GM18498 (cell line): ENCODE results near the gene PCNT.
A peak's percentile ranks its signal among the peaks of the same experiment; 100 is the strongest.
"Not testable (repeated sequence)": the region's sequence is repeated elsewhere in the genome, so short reads cannot be mapped to it uniquely, and the experiment has no call there.

ENCODE experiments used
- ATAC-seq: cut with Tn5 transposase; IDR thresholded peaks from one replicate; pipeline ENCODE4 v1.9.1; 2021; ENCODE audit warnings: mild to moderate bottlenecking, moderate library complexity; ENCODE audit not compliant: unreplicated experiment

PCNT gene

GRCh38 chr21:46443910-46444309, 120.0 kb downstream of the PCNT start:
- ATAC-seq: no peak

GRCh38 chr21:46448108-46448507, 124.2 kb downstream of the PCNT start:
- ATAC-seq: no peak

DNA sequence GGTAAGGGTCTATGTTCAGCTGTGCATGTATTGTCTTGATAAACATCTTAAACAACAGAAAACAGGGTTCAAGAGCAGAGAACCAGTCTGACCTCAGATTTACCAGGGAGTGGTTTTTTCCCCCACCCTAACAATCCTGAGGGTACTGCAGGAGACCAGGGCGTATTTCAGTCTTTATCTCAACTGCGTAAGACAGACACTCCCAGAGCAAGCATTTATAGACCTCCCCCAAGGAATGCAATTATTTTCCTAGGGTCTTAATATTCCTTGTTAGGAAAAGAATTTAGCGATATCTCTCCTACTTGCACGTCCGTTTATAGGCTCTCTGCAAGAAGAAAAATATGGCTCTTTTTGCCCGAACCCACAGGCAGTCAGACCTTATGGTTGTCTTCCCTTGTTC, 124.9 kb downstream of the PCNT start:
- not testable (repeated sequence) for ATAC-seq

DNA sequence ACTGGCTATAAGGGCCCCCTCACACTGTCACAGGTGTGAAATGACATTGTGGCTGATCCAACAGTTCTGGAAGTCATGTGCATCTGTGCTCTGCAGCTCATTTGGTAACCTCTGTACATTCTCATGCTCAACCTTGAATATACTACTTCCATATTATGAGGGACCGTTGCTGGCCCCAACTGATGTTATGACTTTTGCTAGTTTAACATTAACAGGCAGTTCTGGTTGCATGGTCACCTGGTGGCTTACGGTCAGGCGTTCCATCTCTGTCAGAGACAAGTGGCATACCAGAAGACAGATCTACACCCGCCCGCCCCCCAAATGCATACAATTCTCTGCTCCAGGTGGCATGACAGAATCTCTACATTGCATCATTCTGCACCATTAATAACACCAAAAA, 128.8 kb downstream of the PCNT start:
- ATAC-seq: no peak

DNA sequence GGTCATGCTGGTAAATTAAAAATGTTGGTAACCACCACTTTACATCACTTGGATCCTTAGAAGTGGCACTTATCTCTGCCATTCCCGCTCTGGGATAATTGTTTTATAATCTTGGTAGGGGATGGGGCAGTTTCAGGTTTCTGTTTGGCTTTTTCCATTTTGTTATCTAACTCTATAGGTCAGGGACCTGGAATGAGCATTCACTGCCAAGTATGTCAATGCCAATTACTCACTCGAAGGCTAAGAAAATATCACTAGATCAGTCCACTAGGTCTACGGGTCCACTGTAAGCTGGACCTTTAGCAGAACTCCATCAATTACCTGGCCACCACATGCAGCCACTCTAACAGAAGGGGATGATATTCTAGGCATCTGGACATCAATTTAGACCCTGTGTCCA, 130.2 kb downstream of the PCNT start:
- ATAC-seq: no peak

DNA sequence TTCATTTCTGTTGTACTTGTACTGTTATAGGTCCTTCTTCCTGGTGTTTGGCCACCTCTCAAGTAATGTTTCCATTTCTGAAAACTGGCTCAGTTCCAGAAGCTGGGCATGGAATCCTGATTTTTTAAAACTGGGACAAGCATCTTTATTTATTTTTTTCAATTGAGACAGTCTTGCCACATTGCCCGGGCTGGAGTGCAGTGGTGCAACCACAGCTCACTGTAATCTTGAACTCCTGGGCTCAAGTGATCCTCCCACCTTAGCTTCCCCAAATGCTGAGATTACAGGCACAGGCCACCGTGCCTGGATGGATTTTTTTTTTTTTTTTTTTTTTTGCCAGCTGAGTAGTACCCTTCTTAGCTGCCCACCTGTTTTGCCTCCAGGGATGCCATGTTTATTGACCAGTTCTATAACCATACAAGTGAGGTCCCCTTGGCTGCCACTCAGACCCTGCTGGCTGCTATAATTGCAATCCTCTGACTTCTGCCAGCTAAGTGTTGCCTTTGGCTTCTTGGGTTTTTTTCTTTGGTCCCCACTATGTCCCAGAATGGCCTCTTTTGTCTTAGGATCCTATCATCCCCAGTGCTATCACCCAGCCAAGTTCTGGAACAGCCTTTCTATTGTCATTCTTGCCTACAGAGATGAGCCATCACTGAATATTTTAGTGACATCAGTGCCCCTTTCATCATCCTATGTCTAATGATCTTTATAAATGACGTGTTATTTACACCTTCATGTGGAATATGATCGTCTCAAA, 130.9 kb downstream of the PCNT start:
- ATAC-seq: no peak

DNA sequence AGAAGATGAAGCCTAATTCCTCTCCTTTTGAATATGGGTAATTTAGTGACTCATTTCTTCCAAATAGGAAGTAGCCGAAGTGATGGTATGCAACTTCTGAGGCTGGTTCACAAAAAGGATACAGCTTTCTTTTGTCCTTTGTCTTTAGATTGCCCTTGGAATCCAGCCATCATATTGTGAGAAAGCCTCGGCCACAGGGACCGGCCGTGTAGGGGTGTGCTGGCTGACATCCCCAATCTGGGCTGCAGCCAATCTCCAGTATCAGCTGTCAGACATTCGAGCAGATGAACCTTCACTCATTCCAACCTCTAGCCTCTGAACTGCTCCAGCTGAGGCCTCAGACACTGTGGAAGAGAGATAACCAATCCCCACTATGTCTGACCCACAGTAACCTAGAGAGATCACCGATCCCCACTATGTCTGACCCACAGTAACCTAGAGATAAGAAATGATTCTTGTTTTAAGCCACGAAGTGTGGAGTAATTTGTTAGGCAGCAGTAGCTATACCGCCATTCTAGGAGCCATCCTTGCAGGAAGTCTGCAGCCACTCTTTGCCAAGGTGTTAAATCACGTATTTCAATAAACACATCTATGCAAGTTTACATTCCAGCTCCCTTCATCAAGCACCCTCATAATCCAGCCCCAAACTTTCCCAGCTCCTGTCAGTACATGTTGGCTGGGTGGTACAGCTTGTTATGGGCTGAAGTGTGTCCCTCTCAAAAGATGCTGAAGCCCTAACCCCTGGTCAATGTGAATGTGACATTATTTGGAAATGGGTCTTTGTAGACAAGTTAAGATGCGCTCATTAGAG, 131.8 kb downstream of the PCNT start:
- no peak for ATAC-seq

GRCh38 chr21:46456750-46457149, 132.8 kb downstream of the PCNT start:
- no peak for ATAC-seq

DNA sequence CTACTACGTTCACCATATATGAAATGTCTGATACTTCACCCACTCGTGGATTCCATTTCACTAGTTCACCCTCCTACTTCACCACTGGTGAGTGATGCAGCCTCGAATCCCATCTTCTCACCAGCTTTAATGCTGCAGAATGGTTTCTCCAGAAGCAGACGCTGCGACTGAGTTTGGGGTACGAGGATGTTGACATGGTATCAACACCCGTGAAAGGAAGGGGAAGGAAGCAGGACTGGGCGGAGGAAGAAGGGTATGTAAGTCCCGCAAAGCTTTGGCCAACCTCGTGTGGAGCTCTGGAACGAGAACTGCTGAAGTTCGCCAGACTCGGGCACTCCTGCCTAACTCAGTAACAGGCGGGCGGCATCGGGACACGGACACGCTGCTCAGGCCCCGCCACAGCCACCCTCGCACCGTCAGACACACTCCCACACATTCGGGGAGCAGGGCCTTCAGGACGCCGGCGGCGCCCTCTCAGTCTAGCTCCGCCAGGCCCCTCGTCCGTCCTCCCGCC, 133.9 kb downstream of the PCNT start:
- ATAC-seq: peak; percentile 27

DNA sequence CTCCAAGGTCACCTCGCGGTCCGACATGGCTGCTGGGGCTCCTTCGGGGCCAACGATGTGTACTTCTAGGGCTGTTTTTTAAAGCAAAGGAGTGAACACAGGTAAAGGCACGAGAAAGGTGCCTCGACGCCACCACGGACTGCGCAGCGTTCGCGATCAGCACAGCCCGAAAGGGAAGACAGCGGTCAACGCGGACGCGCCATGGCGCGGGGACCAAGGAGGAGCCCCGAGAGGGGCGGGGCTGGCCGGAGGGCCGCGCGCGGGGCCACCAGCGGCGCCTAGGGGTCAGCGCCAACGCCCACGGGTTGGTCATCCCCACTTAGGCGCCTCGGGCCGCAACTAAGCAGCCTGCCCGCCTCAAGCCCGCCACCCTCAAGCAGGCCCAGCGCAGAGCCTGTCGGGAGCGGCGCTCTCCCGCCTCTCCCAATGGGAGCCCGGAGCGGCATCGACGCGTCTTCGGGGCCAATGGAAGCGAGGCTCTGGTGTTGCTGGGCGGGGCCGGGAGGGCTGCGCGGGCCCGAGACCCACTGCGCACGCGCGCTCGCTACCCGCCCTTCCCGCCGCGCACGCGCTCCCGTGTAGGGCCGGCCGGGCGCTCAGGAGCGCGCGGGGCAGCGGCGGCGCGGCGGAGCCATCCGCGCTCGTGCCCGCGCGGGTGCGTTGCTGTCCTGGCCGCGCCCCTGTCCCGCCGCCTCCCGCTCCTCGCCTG, 134.5 kb downstream of the PCNT start, which contains the start of gene DIP2A:
DIP2A (plus strand) TSS at position 577 of the 709 bp plus-strand sequence. CDS start 241 bp downstream, outside the sequence.
- ATAC-seq: peak; percentile 92

- ATAC-seq: no peak
These were observed 135.0 kb downstream of the PCNT start for GRCh38 chr21:46459024-46459355.

GRCh38 chr21:46459356-46460112, 135.6 kb downstream of the PCNT start:
- no peak for ATAC-seq

- ATAC-seq: no peak
These were observed 138.0 kb downstream of the PCNT start for GRCh38 chr21:46461909-46462308.

GRCh38 chr21:46465153-46465552, 141.2 kb downstream of the PCNT start:
- not testable (repeated sequence) for ATAC-seq

- ATAC-seq: no peak
These were observed 141.7 kb downstream of the PCNT start for GRCh38 chr21:46465651-46466050.

- no peak for ATAC-seq
These were observed 144.3 kb downstream of the PCNT start for GRCh38 chr21:46468108-46468774.

DNA sequence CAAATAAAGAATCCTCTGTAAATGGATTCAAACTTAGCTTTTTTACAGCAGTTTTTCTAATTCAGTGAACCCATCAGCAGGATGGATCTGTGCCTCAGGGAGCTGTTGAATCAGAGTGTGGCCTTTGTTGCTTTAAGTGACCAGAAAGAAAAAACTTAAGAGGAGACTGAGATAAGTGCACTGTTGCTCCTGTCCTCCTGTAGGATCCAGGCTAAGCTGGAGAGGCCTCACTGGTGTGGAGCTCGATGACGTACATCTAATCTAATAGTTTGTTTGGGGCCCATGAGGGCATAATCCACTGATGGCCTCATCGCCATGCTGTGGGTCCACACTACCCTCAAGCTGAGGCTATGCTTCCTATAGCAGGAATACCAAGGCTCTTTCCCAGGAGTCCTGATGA, 145.3 kb downstream of the PCNT start:
- no peak for ATAC-seq

- no peak for ATAC-seq
These were observed 147.6 kb downstream of the PCNT start for GRCh38 chr21:46471514-46471913.

DNA sequence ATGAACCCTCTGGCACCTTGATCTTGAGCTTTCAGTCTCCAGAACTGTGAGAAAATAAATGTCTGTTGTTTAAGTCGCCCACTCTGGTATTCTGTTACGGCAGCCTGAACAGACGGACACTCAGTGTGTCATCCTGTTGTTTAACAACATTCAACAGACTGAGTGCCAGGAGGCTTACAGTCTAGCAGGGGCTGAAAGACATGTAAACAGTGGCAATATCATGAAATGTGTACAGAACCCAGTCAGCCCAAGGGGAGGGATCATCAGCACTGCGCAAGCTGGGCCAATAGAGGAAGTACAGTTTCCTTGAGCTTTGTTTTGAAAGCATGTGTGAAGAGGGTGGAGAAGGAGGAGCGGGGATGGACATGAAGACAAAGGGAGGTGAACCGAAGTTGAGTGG, 148.3 kb downstream of the PCNT start:
- ATAC-seq: no peak

DNA sequence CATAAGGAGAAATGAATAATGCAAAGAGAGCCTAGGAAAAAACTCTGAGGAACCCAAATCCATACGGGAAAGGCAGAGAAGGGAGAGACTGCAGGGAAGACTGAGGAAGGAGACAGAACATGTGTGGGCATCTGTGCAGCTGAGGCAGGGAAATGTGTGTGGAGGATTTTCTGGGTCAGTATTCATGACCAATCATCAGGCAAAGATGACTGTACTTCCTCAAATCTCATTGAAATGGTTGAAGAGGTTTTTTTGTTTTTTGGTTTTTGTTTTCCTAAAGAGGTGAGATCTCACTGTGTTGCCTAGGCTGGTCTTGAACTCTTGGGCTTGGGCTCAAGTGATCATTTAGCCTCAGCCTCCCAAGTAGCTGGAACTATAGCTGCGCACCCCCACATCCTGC, 150.4 kb downstream of the PCNT start:
- no peak for ATAC-seq
